GM12801 (cell line): ENCODE results near the gene HCN4.

Source experiments
- TF ChIP-seq, protein P1 (sequence below): IDR thresholded peaks from one replicate; pipeline ENCODE4 v1.5.1; 2011; ENCODE audit warnings: control low read depth; ENCODE audit not compliant: insufficient read length; ENCODE audit errors: extremely low read depth

HCN4 gene

DNA sequence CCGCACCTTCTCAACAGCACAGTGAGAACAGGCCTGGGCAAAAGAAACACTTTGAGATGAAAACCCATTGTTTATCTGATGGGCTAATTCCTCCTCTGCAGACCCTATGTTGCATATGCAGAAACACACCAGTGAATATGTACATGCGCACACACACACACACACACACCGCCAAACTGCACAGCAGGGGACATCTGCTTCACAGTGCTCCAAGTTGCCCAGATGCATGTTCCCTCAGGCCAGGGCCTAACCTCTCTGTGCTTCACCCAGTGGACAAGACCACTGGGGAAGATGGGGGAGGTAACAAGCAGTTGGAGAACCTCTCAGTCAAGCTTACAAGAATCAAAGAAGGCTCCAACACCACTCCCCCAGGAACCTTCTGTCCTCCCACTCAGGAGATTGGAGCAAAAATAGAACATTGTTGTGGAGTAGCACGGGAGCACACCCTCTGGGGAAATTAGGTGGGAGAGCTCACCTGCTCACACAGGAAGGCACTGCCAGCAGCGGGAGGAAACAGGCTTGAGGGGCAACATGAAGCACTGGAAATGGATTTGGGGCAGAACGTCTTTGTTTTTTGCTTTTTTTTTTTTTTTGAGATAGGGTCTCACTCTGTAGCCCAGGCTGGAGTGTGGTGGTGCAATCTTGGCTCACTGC is 13.0 kb downstream of the HCN4 start:
- TF ChIP-seq, protein P1, sequence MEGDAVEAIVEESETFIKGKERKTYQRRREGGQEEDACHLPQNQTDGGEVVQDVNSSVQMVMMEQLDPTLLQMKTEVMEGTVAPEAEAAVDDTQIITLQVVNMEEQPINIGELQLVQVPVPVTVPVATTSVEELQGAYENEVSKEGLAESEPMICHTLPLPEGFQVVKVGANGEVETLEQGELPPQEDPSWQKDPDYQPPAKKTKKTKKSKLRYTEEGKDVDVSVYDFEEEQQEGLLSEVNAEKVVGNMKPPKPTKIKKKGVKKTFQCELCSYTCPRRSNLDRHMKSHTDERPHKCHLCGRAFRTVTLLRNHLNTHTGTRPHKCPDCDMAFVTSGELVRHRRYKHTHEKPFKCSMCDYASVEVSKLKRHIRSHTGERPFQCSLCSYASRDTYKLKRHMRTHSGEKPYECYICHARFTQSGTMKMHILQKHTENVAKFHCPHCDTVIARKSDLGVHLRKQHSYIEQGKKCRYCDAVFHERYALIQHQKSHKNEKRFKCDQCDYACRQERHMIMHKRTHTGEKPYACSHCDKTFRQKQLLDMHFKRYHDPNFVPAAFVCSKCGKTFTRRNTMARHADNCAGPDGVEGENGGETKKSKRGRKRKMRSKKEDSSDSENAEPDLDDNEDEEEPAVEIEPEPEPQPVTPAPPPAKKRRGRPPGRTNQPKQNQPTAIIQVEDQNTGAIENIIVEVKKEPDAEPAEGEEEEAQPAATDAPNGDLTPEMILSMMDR: no peak

DNA sequence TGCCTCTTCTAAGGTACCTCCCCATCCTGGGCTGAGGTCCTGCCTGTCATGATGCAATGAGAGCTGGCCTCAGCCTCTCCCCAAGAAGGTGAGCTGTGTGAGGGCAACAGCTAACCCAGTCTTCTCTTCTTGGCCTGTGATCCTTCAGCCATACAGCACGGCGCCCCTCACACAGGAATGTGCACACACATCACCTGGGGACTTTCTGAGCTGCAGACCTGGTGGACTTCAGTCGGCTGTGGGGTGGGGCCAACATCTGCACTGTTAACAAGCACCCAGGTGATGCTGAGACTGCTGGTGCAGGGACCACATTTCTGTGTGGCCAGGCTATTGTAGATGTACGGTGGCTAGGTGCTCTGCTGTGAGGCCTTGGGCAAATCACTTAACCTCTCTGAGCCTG is 14.5 kb downstream of the HCN4 start:
- TF ChIP-seq, protein P1: no peak

DNA sequence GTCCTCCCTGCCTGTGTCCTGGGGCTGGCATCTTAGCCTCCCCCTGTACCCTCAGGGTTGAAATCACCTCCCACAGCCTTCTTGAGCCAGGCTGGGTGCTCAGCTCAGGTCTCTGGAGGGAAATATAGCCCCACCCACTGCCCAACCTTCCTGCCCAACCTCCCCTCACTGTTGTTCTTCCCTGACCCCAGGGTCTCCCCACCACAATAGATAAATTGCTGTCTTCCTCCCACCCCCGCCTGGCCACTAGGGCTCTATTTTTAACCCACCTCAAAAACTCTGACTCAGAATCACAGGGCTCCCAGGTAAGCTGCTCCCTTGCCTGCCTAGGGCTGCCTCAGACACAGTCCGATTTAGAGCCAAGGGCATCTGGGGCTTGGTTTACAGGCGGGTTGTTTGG is 15.0 kb downstream of the HCN4 start:
- TF ChIP-seq, protein P1: no peak

DNA sequence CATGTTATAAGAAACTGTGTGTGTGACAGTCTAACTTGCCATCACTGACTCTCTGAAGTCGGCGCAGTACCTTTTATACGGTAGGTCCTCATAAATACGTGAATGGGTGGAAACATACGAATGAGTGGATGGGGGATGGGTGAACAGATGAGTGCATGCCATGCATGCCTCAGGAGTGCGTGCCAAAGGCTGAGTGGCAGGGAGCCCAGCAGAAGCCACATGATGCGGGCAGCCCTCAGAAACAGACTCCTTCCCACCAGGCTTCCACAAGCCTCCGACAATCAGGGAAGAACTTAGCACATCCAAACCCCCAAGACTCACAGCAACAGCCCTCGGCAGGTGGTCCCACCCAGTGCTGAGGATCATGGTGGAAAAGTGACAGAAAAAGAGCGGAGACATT is 16.7 kb downstream of the HCN4 start:
- TF ChIP-seq, protein P1: no peak

DNA sequence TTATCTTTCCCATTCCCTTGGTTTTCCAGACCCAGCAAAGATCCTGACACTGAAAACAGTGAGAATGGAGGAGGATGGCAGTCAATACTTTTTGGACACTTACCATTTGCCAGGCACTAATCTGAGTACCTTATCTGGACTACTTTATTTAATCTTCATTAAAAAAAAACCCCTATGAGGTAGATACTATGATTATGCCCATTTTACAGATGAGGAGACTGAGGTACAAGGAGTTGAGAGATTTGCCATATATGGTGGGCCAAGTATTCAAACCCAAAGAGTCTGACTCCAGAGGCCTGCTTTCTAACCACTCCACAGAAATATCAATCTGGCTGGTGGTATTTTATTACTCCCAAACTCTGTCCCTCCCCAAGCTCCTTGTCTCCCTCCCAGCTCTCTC is 19.6 kb downstream of the HCN4 start:
- TF ChIP-seq, protein P1: no peak

DNA sequence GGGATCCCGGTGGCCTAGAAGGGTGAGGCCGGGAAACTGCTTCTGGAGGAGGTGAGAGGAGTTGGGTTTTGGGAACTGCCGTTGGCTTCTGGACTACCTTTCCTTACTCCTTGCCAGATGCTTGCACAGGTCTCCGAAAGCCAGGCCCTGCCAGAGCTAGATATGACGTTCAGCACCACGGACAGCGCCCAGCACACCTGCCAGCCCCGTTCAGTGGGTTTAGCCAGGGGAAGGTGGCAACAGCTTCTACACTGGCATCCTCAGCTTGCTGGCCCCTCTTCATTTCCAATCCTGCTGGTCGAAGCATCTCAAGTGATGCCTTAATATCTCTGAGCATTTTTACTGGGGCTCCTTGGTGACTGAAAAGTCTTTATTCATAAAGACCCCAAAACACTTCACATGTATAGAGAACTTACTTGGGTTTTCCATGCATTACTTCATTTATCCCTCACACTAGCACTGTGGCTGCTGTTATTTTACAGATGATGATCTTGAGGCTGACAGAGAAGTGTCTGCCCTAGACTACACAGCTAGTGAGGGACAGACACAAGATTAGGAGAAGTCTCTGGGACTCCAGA is 21.9 kb downstream of the HCN4 start:
- TF ChIP-seq, protein P1: no peak

DNA sequence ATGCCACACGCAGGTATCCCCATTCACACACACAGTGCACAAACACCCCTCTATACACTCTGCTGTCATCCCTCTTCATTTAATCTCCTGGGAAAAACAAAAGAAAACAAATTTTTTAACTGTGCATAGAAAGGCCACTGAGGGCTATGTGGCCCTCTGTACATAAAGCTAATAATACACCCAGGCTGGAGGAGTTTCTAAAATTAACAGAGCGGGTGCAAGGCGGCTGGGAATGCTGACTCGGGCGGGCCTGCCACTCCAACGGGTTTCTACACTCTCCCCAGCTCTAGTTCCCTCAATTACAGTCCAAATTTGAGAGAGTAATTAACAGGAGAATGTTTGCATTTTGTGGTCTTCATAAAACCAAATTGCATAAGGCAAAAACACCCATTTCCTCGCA is 23.1 kb downstream of the HCN4 start:
- TF ChIP-seq, protein P1: no peak

DNA sequence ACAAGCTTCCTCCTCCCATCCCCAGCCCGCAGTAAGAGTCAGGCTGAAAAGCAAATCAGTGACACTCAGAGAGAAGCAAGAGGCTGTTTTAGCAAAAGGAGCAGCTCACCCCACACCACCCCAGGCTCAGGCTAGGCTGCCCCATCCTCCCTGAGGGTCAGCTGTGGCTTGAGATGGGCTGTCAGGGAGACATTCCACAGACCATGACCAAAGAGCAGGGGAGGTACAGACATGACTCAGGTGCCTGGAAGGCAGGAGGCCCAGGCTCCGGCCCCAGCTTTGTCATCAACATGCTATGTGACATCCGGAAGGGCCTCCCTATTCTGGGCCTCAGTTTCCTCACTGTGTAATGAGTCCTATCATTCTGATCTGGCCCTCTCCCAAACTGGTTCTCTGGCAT is 24.7 kb downstream of the HCN4 start:
- TF ChIP-seq, protein P1: no peak
